Measurements from ENCODE around the gene SDK2.

SDK2 gene

GRCh38 chr17:73584049-73584448, 60.2 kb downstream of the SDK2 start:
- no peak for DNase-seq

GRCh38 chr17:73582821-73583220, 61.4 kb downstream of the SDK2 start:
- no peak for DNase-seq

- no peak for DNase-seq
These were observed 61.9 kb downstream of the SDK2 start for GRCh38 chr17:73582359-73582758.

- no peak for DNase-seq
These were observed 62.9 kb downstream of the SDK2 start for GRCh38 chr17:73581379-73581778.

DNA sequence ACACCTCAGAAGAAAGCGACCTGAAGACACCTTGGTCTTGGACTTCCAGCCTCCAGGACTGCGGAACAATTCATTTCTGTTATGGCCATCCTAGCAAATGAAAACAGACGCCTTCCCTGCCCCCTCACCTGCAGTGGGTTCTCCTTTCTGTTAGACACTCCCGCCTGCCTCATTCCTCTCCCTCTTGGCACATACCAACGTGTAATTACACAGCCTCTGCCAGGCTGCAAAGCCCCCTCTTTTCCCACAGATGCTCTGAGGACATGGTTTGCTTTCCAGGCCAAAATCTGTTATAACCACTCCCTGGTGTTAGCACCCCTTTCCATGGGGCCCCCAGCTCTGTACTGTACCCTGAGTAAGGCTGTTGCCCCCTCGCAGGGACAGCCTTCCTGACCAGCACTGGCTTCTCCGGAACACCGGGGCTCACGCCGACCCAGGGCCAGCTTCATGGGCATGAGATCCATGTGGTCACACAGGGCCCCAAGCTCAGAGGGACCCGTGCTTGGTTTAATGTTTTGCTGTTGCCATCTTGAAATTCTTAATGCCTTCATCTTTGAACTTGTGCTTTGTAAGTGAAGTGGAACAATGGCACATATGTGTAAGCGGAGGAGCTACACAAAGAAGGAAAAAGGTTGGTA, 64.1 kb downstream of the SDK2 start:
- no peak for DNase-seq

DNA sequence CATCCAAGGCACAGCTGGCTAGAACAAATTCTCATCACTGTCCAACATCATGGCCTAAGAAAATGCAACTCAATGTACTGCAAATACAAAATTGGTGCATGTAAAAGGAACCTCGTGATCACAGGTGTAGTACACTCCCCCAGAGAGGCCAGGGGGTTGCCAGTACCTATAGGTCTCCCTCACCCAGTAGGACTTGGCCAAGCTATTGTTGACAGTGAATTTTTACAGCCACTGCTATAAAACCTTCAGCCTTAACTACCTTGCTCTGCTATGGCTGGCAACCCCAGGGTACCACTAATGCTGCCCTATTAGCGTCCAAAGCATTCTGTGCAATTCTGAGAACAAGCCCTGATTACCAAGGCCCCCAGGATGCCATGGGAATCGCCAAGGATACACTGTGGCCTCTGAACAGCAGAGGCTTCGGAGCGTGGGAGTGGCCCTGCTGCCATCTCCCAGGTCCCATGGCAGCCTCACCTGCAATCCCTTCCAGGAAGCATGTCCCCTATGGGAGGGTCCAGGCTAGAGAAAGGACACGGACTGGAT, 67.6 kb downstream of the SDK2 start:
- DNase-seq, result no peak

GRCh38 chr17:73575470-73576221, 68.6 kb downstream of the SDK2 start:
- no peak for DNase-seq

DNA sequence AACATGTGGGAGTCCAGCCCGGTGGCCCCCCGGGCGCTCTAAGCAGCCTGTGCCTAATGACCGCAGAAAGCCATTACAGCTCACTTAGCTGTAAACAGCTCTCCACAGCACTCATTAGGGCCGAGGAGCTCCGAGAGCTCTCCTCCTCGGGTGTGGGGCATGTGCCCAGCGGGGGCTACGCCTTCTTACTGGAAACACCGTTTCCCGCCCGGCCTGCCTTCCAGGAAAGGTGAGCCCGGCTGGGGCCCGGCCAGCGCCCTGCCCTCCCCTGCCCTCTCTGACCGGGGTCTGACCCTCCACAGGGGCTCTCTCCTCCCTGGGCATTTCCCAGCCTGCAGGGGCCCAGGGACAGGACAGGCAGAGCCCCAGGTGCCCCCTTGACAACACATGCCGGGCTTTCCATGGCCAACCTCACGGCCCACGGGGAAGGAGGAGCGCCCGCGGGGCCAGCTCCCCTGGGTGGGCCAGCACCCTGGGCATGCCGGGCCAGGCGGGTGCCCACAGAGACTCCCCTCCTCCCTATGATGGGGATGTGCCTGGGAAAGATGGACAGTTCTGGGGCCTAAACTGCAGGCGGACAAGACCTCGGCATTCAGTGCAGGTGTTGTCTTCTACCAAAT, 72.6 kb downstream of the SDK2 start:
- no peak for DNase-seq

DNA sequence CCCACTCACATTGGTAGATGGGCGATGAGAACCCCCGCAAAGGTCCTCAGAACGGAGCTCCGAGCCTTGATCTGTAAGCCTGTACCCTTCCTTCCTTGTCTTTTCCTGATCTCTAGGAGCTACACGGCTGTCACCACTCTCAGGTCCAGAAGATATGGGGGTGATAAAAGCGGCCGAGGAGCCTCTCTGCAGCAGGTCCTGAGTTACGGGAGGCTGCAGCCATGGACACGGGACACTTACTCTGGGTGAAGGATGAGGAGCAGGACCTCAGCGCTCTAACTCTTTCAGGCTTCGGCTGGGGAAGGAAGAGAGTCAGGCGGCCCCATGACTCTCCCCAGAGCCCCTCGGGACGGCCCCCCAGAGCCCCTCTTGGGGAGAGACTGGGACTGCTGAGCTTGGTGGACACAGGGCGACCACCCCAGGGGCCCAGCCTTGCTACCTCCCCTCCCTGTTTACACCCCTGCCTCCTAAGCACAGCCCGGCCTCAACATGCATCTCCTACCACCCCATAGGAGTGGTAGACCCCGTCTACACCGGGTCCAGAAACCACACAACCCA, 74.4 kb downstream of the SDK2 start:
- DNase-seq, result no peak

DNA sequence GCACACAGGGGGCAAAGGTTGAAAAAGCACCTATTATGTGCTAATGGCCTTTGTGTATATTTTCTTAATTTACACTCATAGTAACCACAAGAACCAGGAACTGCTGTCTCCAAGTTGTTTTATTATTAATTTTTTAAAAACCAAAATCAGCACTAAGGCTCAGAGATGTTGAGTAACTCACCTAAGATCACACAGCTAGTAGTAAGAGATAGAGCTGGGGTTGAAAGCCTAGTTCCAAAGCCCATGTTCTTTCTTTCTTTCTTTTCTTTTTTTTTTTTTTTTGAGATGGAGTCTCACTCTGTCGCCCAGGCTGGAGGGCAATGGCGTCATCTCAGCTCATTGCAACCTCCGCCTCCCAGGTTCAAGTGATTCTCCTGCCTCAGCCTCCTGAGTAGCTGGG, 75.3 kb downstream of the SDK2 start:
- no peak for DNase-seq

GRCh38 chr17:73566905-73567782, 77.1 kb downstream of the SDK2 start:
- no peak for DNase-seq

DNA sequence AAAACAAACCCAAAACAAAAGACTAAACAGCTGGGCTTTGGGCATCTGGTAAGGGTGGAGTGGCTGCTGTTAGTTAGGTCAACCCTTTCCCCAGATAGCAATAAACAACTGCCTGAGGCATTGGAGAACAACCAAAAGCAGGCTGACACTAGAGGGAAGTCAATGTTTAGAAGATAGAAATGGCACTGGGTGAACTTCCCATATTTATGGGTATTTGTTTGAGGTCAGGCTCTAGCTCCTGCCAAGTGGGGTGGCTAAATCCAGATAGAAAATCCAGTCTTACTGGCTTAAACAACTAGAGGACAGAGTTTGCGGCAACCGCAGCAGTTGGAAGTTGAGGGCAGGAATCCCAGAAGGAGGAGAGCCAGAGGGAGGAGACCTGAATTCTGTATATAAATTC, 79.4 kb downstream of the SDK2 start:
- no peak for DNase-seq

- no peak for DNase-seq
These were observed 81.3 kb downstream of the SDK2 start for GRCh38 chr17:73562896-73563295.

GRCh38 chr17:73561111-73561510, 83.1 kb downstream of the SDK2 start:
- DNase-seq, result no peak

- no peak for DNase-seq
These were observed 83.6 kb downstream of the SDK2 start for GRCh38 chr17:73560661-73561060.

DNA sequence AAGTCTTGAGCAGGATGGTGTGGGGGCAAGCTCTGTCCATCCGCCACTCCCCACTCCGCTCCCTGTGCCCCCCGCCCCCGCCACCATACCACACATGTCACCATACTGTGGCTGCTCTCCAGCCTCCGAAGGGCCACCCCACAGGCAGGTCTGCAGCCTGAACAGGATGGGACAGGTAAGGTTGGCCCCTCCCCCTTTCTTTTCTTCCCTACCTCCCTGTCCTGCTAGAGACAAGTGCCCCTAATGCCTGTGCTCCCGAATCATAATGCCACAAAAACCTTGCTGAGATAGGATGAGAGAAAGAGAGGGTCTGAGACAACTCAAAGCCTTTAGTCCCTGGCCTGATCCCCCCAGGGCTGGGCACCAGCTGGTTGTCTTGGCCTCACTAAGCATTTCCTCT, 84.7 kb downstream of the SDK2 start:
- DNase-seq, result no peak

- DNase-seq, result no peak
These were observed 88.9 kb downstream of the SDK2 start for GRCh38 chr17:73555199-73555960.

GRCh38 chr17:73554498-73554897, 89.7 kb downstream of the SDK2 start:
- DNase-seq, result no peak

DNA sequence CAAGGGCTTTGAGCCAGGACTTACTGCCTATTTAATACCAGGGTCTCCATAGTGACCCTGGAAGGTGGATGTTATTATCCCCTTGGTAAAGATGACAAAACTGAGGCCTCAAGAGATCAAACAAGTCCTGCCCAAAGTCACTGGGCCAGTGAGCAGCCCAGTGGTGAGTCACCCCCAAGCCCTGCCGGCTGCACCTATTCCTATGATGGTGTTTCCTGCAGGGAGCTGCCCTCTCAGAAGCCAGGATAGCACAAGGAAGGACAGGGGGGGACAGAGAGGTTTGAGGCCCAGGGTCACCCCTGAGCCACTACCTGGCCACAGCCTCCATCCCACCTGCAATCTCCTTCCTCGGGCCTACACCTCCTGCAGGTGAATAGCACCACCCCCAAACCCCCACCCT, 90.9 kb downstream of the SDK2 start:
- no peak for DNase-seq

- DNase-seq, result no peak
These were observed 91.8 kb downstream of the SDK2 start for GRCh38 chr17:73552300-73553048.

DNA sequence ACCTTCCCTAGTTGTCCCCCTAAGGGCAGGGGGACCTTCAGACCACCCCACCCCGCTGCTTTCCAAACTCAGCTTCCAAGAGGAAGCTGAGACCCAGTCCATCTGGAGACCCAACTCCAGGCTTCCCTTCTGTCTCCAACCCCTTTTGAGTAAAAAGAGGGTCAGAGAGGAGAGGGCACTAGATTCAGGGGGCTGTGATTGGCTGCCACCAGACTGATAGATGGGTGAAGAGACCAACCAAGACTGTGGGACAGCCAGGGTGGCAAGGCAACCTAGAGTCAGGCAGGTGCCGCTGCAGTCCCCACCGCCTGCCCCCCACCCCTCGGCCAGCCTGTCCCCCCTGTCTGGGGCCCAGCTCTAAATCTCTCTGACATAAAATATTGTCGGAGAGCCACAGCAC, 92.5 kb downstream of the SDK2 start:
- no peak for DNase-seq

Data from SHP77 treated with DMSO at 0.1 percent for 48 hours (cell line).